Endodermal cell (in vitro differentiated cells): ENCODE results near the gene NIPSNAP3A. TPM values are rescaled to one million over a fixed set of nuclear protein-coding genes. Genes with fewer than 3 reads are reported as not detected.

ENCODE experiments used
- DNase-seq: peaks from one replicate; pipeline ENCODE4 v3.0.0-alpha.2; 2017
- H3K27ac ChIP-seq: 2 replicates; pipeline ENCODE4 v1.5.1; 2013; ENCODE audit warnings: mild to moderate bottlenecking, low read depth, low read length, moderate library complexity
- H3K27me3 ChIP-seq: 2 replicates; pipeline ENCODE4 v1.6.1; 2013; ENCODE audit warnings: mild to moderate bottlenecking, low read length, moderate library complexity; ENCODE audit not compliant: insufficient read depth, control insufficient read depth, poor library complexity, severe bottlenecking
- H3K36me3 ChIP-seq: 2 replicates; pipeline ENCODE4 v1.7.0; 2013; ENCODE audit warnings: mild to moderate bottlenecking, low read length, moderate library complexity; ENCODE audit not compliant: control insufficient read depth, insufficient read depth
- H3K4me1 ChIP-seq: one replicate; pipeline ENCODE4 v1.7.0; 2013; ENCODE audit warnings: low read length; ENCODE audit not compliant: control insufficient read depth, insufficient read depth
- H3K4me3 ChIP-seq: 2 replicates; pipeline ENCODE4 v1.5.1; 2013; ENCODE audit warnings: mild to moderate bottlenecking, low read length, moderate library complexity
- H3K9ac ChIP-seq: 2 replicates; pipeline ENCODE4 v1.6.1; 2013; ENCODE audit warnings: mild to moderate bottlenecking, low read length, moderate library complexity; ENCODE audit not compliant: poor library complexity, severe bottlenecking; ENCODE audit errors: extremely low read depth
- H3K9me3 ChIP-seq: 2 replicates; pipeline ENCODE4 v1.6.1; 2013; ENCODE audit warnings: mild to moderate bottlenecking, low read length, moderate library complexity; ENCODE audit not compliant: control insufficient read depth
- H3K27ac Mint-ChIP-seq: 2 replicates; pipeline ENCODE4 v1.8.0; 2020; ENCODE audit warnings: mixed read lengths
- H3K27me3 Mint-ChIP-seq: 2 replicates; pipeline ENCODE4 v1.8.0; 2021; ENCODE audit warnings: mild to moderate bottlenecking, mixed read lengths; ENCODE audit not compliant: insufficient read depth
- H3K36me3 Mint-ChIP-seq: 2 replicates; pipeline ENCODE4 v1.8.0; 2020; ENCODE audit warnings: low read depth, mixed read lengths
- H3K4me1 Mint-ChIP-seq: 2 replicates; pipeline ENCODE4 v1.8.0; 2020; ENCODE audit warnings: mixed read lengths
- H3K4me3 Mint-ChIP-seq: 2 replicates; pipeline ENCODE4 v1.8.0; 2020; ENCODE audit warnings: mild to moderate bottlenecking, moderate library complexity, mixed read lengths
- H3K9me3 Mint-ChIP-seq: 2 replicates; pipeline ENCODE4 v1.8.0; 2020; ENCODE audit warnings: mild to moderate bottlenecking, mixed read lengths
- WGBS, 2 experiments: methylation state at CpG; one replicate each; pipeline versions ENCODE4 v1.1.5 to v1.1.7; 2013; ENCODE audit warnings: missing lambda C conversion rate in 2 of 2, mixed read lengths in 1 of 2; ENCODE audit not compliant: insufficient coverage in 1 of 2, insufficient read length in 1 of 2; 5-methylcytosine and 5-hydroxymethylcytosine counted together
- total RNA-seq, 2 donors: library from RNA; stranded (reverse); fragmentation: NEBNext Ultra II Directional in 1 of 2; extraction: Animal tissue kit (Norgen Biotek cat#: 25700) in 1 of 2; gene quantifications; 2 replicates in 1 of 2; 3 replicates in 1 of 2; pipeline ENCODE4 v1.2.1, GENCODE V29; 2021
- TF ChIP-seq, protein P1 (sequence below): fragments of 200-600 bp; sonication (generic); conservative IDR thresholded peaks from 2 replicates; pipeline ENCODE4 v1.5.0; 2021; ENCODE audit warnings: antibody characterized with exemption, mild to moderate bottlenecking

NIPSNAP3A gene
- total RNA-seq, 2 donors from 2014 or later: 18.8 to 20.5 TPM

DNA sequence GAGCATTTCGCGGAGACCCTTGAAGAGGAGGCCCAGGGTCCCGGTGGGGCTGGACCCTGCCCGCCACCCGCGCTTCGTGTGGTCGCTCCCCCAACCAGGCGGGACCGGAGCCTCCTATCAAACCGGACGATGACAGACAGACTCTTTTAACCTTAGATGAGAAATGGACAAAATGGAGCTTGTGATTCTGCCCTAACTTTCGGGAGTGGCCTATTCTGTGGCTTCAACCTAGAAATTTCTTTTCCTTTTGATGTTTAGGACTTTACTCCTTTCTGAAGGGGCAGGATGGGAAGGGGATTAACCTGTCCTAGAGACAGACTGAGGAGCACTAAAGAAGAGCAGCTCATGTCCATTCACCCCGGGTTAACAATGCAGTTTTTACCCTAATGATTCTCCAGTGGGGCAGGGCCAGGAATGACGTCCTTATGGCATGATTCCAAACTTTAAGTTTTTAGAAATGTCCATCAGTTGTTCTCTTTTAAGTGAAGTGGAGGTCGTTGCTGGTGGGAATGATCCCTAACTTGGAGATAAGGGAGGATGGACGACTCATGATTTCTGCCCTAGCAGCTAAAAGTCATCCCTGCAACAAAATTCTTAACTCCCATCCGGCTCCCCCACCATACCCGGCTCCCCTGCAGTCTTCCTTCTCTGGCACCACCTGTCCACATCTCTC, 1.0 kb downstream of the NIPSNAP3A start:
- TF ChIP-seq, protein P1, sequence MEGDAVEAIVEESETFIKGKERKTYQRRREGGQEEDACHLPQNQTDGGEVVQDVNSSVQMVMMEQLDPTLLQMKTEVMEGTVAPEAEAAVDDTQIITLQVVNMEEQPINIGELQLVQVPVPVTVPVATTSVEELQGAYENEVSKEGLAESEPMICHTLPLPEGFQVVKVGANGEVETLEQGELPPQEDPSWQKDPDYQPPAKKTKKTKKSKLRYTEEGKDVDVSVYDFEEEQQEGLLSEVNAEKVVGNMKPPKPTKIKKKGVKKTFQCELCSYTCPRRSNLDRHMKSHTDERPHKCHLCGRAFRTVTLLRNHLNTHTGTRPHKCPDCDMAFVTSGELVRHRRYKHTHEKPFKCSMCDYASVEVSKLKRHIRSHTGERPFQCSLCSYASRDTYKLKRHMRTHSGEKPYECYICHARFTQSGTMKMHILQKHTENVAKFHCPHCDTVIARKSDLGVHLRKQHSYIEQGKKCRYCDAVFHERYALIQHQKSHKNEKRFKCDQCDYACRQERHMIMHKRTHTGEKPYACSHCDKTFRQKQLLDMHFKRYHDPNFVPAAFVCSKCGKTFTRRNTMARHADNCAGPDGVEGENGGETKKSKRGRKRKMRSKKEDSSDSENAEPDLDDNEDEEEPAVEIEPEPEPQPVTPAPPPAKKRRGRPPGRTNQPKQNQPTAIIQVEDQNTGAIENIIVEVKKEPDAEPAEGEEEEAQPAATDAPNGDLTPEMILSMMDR: no peak
- H3K4me1 Mint-ChIP-seq: peaks cover 28% of the 10 kb centered on the region
- H3K36me3 Mint-ChIP-seq: peaks cover 2% of the 10 kb centered on the region
- H3K27ac ChIP-seq: no peak overlapping the region
- H3K9me3 ChIP-seq: no peaks in the 10 kb centered on the region
- peaks cover 6% of the 10 kb centered on the region for H3K4me1 ChIP-seq
- H3K27me3 Mint-ChIP-seq: no peaks in the 10 kb centered on the region
- peak overlapping the region; percentile 90 for H3K4me3 ChIP-seq
- H3K9me3 Mint-ChIP-seq: no peaks in the 10 kb centered on the region
- H3K27me3 ChIP-seq: peaks cover 5% of the 10 kb centered on the region
- H3K36me3 ChIP-seq: peaks cover 6% of the 10 kb centered on the region
- 20 to 36% methylated on average over 8 to 19 of the region's 19 CpGs for WGBS, 2 experiments
- peak overlapping the region; percentile 73 for H3K4me3 Mint-ChIP-seq
- peak overlapping the region; percentile 45 for H3K9ac ChIP-seq
- H3K27ac Mint-ChIP-seq: peak overlapping the region; percentile 85
- DNase-seq: no peak

DNA sequence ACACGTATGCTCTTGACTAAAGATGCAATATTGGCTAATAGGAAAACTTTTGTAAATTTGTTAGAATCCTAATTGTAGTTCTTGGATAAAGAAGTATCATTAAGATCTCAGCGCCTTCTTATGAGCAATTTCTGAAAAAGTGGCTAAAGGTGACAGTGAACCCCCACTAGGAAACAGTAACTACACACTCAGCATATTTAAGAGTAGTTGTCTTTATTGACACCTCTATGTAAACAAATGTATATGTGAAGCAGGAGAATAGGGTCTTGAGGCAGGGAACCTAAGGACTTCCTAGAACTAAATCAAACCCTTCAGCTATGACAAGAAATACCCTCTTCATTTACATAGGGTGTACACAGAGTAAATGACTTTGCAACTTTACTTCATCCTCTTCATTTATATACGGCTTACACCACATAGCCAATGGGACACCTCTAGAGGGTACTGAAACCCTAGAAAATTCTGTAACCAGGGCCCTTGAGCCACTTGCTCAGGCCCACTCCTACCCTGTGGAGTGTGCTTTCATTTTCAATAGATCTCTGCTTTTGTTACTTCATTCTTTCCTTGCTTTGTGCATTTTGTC, 2.8 kb downstream of the NIPSNAP3A start:
- H3K27me3 ChIP-seq: no peaks in the 10 kb centered on the region
- no peak overlapping the region for H3K4me3 ChIP-seq
- 83 to 97% methylated on average over 1 to 3 of the region's 3 CpGs for WGBS, 2 experiments
- H3K4me1 ChIP-seq: peaks cover 6% of the 10 kb centered on the region
- TF ChIP-seq, protein P1: no peak
- H3K9ac ChIP-seq: no peak overlapping the region
- DNase-seq: no peak
- H3K9me3 Mint-ChIP-seq: no peaks in the 10 kb centered on the region
- peaks cover 6% of the 10 kb centered on the region for H3K36me3 ChIP-seq
- H3K27me3 Mint-ChIP-seq: no peaks in the 10 kb centered on the region
- peaks cover 6% of the 10 kb centered on the region for H3K36me3 Mint-ChIP-seq
- no peak overlapping the region for H3K4me3 Mint-ChIP-seq
- no peak overlapping the region for H3K27ac Mint-ChIP-seq
- H3K27ac ChIP-seq: no peak overlapping the region
- peaks cover 28% of the 10 kb centered on the region for H3K4me1 Mint-ChIP-seq
- no peaks in the 10 kb centered on the region for H3K9me3 ChIP-seq

DNA sequence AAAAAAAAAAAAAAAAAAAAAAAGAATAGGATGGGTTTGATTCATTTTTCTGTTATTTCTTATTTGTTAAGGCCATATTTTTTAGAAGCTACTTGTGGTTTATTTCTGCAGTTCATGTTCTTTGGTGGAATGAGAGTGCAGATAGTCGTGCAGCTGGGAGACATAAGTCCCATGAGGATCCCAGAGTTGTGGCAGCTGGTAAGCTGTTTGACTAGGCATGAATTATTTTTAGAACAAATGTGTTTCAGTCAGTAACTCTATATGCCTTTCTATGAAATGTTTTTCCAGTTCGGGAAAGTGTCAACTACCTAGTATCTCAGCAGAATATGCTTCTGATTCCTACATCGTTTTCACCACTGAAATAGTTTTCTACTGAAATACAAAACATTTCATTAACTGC, 11.5 kb downstream of the NIPSNAP3A start:
- Histone ChIP-seq H3K9me3 (no peaks in the 10 kb centered on the region), H3K27ac (no peak overlapping the region), H3K36me3 (peaks cover 20% of the 10 kb centered on the region), H3K4me3 (no peak overlapping the region), H3K9ac (no peak overlapping the region), H3K4me1 (no peaks in the 10 kb centered on the region), H3K27me3 (no peaks in the 10 kb centered on the region)
- 91 to 100% methylated on average over 3 of the region's 3 CpGs for WGBS, 2 experiments
- H3K4me3 Mint-ChIP-seq: no peak overlapping the region
- peaks cover 6% of the 10 kb centered on the region for H3K9me3 Mint-ChIP-seq
- DNase-seq: no peak
- peaks cover 9% of the 10 kb centered on the region for H3K27me3 Mint-ChIP-seq
- H3K27ac Mint-ChIP-seq: no peak overlapping the region
- TF ChIP-seq, protein P1: no peak
- H3K4me1 Mint-ChIP-seq: no peaks in the 10 kb centered on the region
- H3K36me3 Mint-ChIP-seq: peaks cover 14% of the 10 kb centered on the region
